Upper lobe of left lung (tissue), 6 donors: ENCODE measurements around the gene PIP4K2B. TPM values are rescaled to one million over a fixed set of nuclear protein-coding genes. Genes with fewer than 3 reads are reported as not detected.
A peak's percentile ranks its signal among the peaks of the same experiment; 100 is the strongest.

Experiments used
- ATAC-seq, 2 donors: fragments of 200-7000 bp; cut with Tn5 transposase; one replicate each; pipeline ENCODE4 v1.9.1; 2022; ENCODE audit warnings: mild to moderate bottlenecking in 2 of 2, moderate library complexity in 2 of 2; ENCODE audit not compliant: low FRiP score in 2 of 2
- DNase-seq, 2 donors: peaks; one replicate each; pipeline ENCODE4 v3.0.0-alpha.2; 2019 to 2020
- H3K27ac ChIP-seq, 4 donors: fragments of 200-600 bp; sonication (generic); one replicate each; pipeline ENCODE4 v1.5.1; 2016 to 2019
- H3K27me3 ChIP-seq, 4 donors: fragments of 200-600 bp; sonication (generic); one replicate each; pipeline ENCODE4 v1.5.1; 2017 to 2019
- H3K36me3 ChIP-seq, 4 donors: fragments of 200-600 bp; sonication (generic); one replicate each; pipeline ENCODE4 v1.5.1; 2016 to 2019
- H3K4me1 ChIP-seq, 4 donors: fragments of 200-600 bp; sonication (generic); one replicate each; pipeline ENCODE4 v1.5.1; 2018 to 2019
- H3K4me3 ChIP-seq, 4 donors: fragments of 200-600 bp; sonication (generic); one replicate each; pipeline ENCODE4 v1.5.1; 2017 to 2019; ENCODE audit warnings: mild to moderate bottlenecking in 2 of 4, moderate library complexity in 1 of 4
- H3K9me3 ChIP-seq, 4 donors: fragments of 200-600 bp; sonication (generic); one replicate each; pipeline ENCODE4 v1.5.1; 2018 to 2019
- CTCF ChIP-seq, 6 experiments: fragments of 450-650 bp in 4 of 6; fragments of 200-600 bp in 2 of 6; sonication (generic) in 2 of 6; IDR thresholded peaks; one replicate each; pipeline ENCODE4 v1.5.1; 2016 to 2019; ENCODE audit warnings: antibody characterized with exemption in 6 of 6
- EP300 ChIP-seq, 4 donors: sonication (generic); formaldehyde crosslinking; IDR thresholded peaks; one replicate each; pipeline ENCODE4 v1.5.1; 2017; ENCODE audit warnings: antibody characterized with exemption in 4 of 4, control low read depth in 2 of 4
- POLR2A ChIP-seq, 4 donors: fragments of 450-650 bp; IDR thresholded peaks; one replicate each; pipeline ENCODE4 v1.5.1; 2016 to 2017; ENCODE audit warnings: antibody characterized with exemption in 4 of 4, mild to moderate bottlenecking in 2 of 4
- POLR2AphosphoS5 ChIP-seq, 2 donors: sonication (generic); formaldehyde crosslinking; IDR thresholded peaks; one replicate each; pipeline ENCODE4 v1.5.1; 2017; ENCODE audit warnings: antibody characterized with exemption in 2 of 2
- WGBS, 2 donors: methylation state at CpG; one replicate each; pipeline ENCODE4 v1.1.5; 2017 to 2018; 5-methylcytosine and 5-hydroxymethylcytosine counted together
- total RNA-seq, 6 donors: library from RNA; depleted of rRNA in 4 of 6; stranded (reverse); fragments of >200 nt in 4 of 6; gene quantifications; one replicate each; pipeline versions ENCODE4 v1.1.0 to v1.2.1, GENCODE V29; 2016 to 2021
- donor health status: DM: no; HTN: no; CAD: no; lungs with moderate emphysema.
- donor health status: DM: no; HTN: yes; CAD: no; lungs with severe emphysema.

PIP4K2B gene
- total RNA-seq, 6 donors from 2014 or later, result 36.3 to 67.1 (median 38.8) TPM

- Histone ChIP-seq H3K27ac (peak overlapping the region in 3 of 4 donors; percentile 18 to 85 (median 25)), H3K9me3 (no peaks in the 10 kb centered on the region), H3K4me3 (no peak overlapping the region), H3K36me3 (peaks cover 3 to 17% (median 14%) of the 10 kb centered on the region in 4 donors), H3K4me1 (peaks cover 48 to 69% (median 67%) of the 10 kb centered on the region in 4 donors), H3K27me3 (peaks cover 0 to 13% (median under 1%) of the 10 kb centered on the region in 4 donors)
- WGBS, 2 donors, result 50 to 58% methylated on average over 4 of the region's 4 CpGs
- DNase-seq, result peak in 1 of 2 donors; percentile 55
- TF ChIP-seq CTCF (IDR thresholded peaks at IDR 0.05) (no peak), EP300 (IDR thresholded peaks at IDR 0.05) (no peak), POLR2AphosphoS5 (IDR thresholded peaks at IDR 0.05) (no peak), POLR2A (IDR thresholded peaks at IDR 0.05) (no peak)
- no peak for ATAC-seq
These were observed 55.7 kb downstream of the PIP4K2B start for GRCh38 chr17:38743556-38744171.

GRCh38 chr17:38742411-38743308, 56.7 kb downstream of the PIP4K2B start:
- Histone ChIP-seq H3K36me3 (peaks cover 3 to 27% (median 23%) of the 10 kb centered on the region in 4 donors), H3K9me3 (no peaks in the 10 kb centered on the region), H3K4me3 (no peak overlapping the region), H3K27me3 (peaks cover 0 to 6% (median 0%) of the 10 kb centered on the region in 4 donors), H3K27ac (peak overlapping the region; percentile 63 to 85 (median 68)), H3K4me1 (peaks cover 48 to 63% (median 57%) of the 10 kb centered on the region in 4 donors)
- TF ChIP-seq POLR2AphosphoS5 (IDR thresholded peaks at IDR 0.05) (peak in 1 of 2 donors; percentile 29), CTCF (IDR thresholded peaks at IDR 0.05) (no peak)
- ATAC-seq (peak; percentile 60 to 69), DNase-seq (peak in 1 of 2 donors; percentile 61)
- WGBS, 2 donors, result 54 to 55% methylated on average over 16 to 21 of the region's 22 CpGs

GRCh38 chr17:38741921-38742410, 57.4 kb downstream of the PIP4K2B start:
- Histone ChIP-seq H3K27me3 (no peaks in the 10 kb centered on the region), H3K4me1 (peaks cover 43 to 57% (median 50%) of the 10 kb centered on the region in 4 donors), H3K4me3 (no peak overlapping the region), H3K9me3 (no peaks in the 10 kb centered on the region), H3K27ac (peak overlapping the region; percentile 63 to 85 (median 68)), H3K36me3 (peaks cover 3 to 34% (median 25%) of the 10 kb centered on the region in 4 donors)
- DNase-seq (peak in 1 of 2 donors; percentile 73), ATAC-seq (peak; percentile 61 to 64)
- TF ChIP-seq CTCF (IDR thresholded peaks at IDR 0.05) (no peak), POLR2AphosphoS5 (IDR thresholded peaks at IDR 0.05) (no peak), EP300 (IDR thresholded peaks at IDR 0.05) (no peak), POLR2A (IDR thresholded peaks at IDR 0.05) (no peak)
- 42 to 49% methylated on average over 5 to 7 of the region's 7 CpGs for WGBS, 2 donors

GRCh38 chr17:38741461-38741860, 57.9 kb downstream of the PIP4K2B start:
- Histone ChIP-seq H3K27me3 (no peaks in the 10 kb centered on the region), H3K9me3 (no peaks in the 10 kb centered on the region), H3K4me3 (no peak overlapping the region), H3K36me3 (peaks cover 3 to 36% (median 29%) of the 10 kb centered on the region in 4 donors), H3K27ac (peak overlapping the region; percentile 63 to 85 (median 68)), H3K4me1 (peaks cover 38 to 52% (median 45%) of the 10 kb centered on the region in 4 donors)
- ATAC-seq, result no peak
- DNase-seq, result no peak
- TF ChIP-seq EP300 (IDR thresholded peaks at IDR 0.05) (no peak), POLR2AphosphoS5 (IDR thresholded peaks at IDR 0.05) (no peak)
- WGBS, 2 donors, result 82 to 83% methylated on average over 3 to 5 of the region's 5 CpGs

- H3K4me1 ChIP-seq, result peaks cover 32 to 46% (median 38%) of the 10 kb centered on the region in 4 donors
- no peak overlapping the region for H3K27ac ChIP-seq
- H3K27me3 ChIP-seq, result no peaks in the 10 kb centered on the region
- TF ChIP-seq POLR2AphosphoS5 (IDR thresholded peaks at IDR 0.05) (no peak), POLR2A (IDR thresholded peaks at IDR 0.05) (no peak), EP300 (IDR thresholded peaks at IDR 0.05) (no peak), CTCF (IDR thresholded peaks at IDR 0.05) (no peak)
- peaks cover 3 to 41% (median 34%) of the 10 kb centered on the region in 4 donors for H3K36me3 ChIP-seq
- DNase-seq, result no peak
- no peaks in the 10 kb centered on the region for H3K9me3 ChIP-seq
- no peak overlapping the region for H3K4me3 ChIP-seq
- WGBS, 2 donors, result 73 to 77% methylated on average over 4 of the region's 4 CpGs
- ATAC-seq, result no peak
These were observed 58.5 kb downstream of the PIP4K2B start for GRCh38 chr17:38740806-38741205.
